K562 (cell line): ENCODE results near the gene TEX54. TPM values are rescaled to one million over a fixed set of nuclear protein-coding genes. Genes with fewer than 3 reads are reported as not detected.

Experiments used
- ATF7 ChIP-seq: fragments of 450-650 bp; IDR thresholded peaks from 2 replicates; pipeline ENCODE4 v1.7.1; 2014; ENCODE audit warnings: mild to moderate bottlenecking, moderate library complexity
- BACH1 ChIP-seq: fragments of 200-800 bp; sonication (Bioruptor generic); IDR thresholded peaks from 2 replicates; pipeline ENCODE4 v1.6.1; 2016; ENCODE audit warnings: missing genetic modification characterization, missing compliant biosample characterization
- CHD2 ChIP-seq: IDR thresholded peaks from 2 replicates; pipeline ENCODE4 v1.6.1; 2011; ENCODE audit warnings: low read depth, low read length
- DNMT1 ChIP-seq: fragments of 450-650 bp; IDR thresholded peaks from 2 replicates; pipeline ENCODE4 v1.6.1; 2016; ENCODE audit warnings: antibody characterized with exemption, mild to moderate bottlenecking
- ELF1 ChIP-seq: fragments of 200-800 bp; sonication (Bioruptor generic); IDR thresholded peaks from 2 replicates; pipeline ENCODE4 v1.6.1; 2016; ENCODE audit warnings: missing genetic modification characterization, missing compliant biosample characterization
- FOXJ2 ChIP-seq: fragments of 200-800 bp; sonication (Bioruptor generic); IDR thresholded peaks from 2 replicates; pipeline ENCODE4 v1.6.1; 2016; ENCODE audit warnings: missing genetic modification characterization, missing compliant biosample characterization
- HNRNPLL ChIP-seq: fragments of 200-400 bp; formaldehyde crosslinking; IDR thresholded peaks from 2 replicates; pipeline ENCODE4 v1.6.1; 2017; ENCODE audit warnings: low read length, low read depth, mild to moderate bottlenecking; ENCODE audit not compliant: poor library complexity, severe bottlenecking
- KDM1A ChIP-seq, 2 experiments: fragments of 450-650 bp; IDR thresholded peaks; 2 replicates each; pipeline ENCODE4 v1.6.1; 2016; ENCODE audit warnings: mild to moderate bottlenecking in 2 of 2
- L3MBTL2 ChIP-seq: fragments of 450-650 bp; IDR thresholded peaks from 2 replicates; pipeline ENCODE4 v1.6.1; 2016; ENCODE audit warnings: mild to moderate bottlenecking, moderate library complexity
- MEF2A ChIP-seq: IDR thresholded peaks from 2 replicates; pipeline ENCODE4 v1.6.1; 2011; ENCODE audit warnings: low read depth, mild to moderate bottlenecking, low read length, moderate library complexity; ENCODE audit not compliant: control insufficient read depth
- MXI1 ChIP-seq: IDR thresholded peaks from 2 replicates; pipeline ENCODE4 v1.6.1; 2011; ENCODE audit warnings: low read depth, mild to moderate bottlenecking, improper control_type of control experiment, low read length
- NFIX ChIP-seq: fragments of 250-450 bp; sonication (Bioruptor Pico); IDR thresholded peaks from 2 replicates; pipeline ENCODE4 v1.4.0; 2020; ENCODE audit warnings: low read depth, mild to moderate bottlenecking, moderate library complexity
- PHF20 ChIP-seq: fragments of 450-650 bp; IDR thresholded peaks from 2 replicates; pipeline ENCODE4 v1.6.1; 2018; ENCODE audit not compliant: partially characterized antibody
- PHTF2 ChIP-seq: fragments of 250-450 bp; sonication (Bioruptor Pico); IDR thresholded peaks from 2 replicates; pipeline ENCODE4 v1.5.0; 2021; ENCODE audit warnings: mild to moderate bottlenecking
- SAFB2 ChIP-seq: fragments of 200-400 bp; formaldehyde crosslinking; IDR thresholded peaks from 2 replicates; pipeline ENCODE4 v1.6.1; 2018; ENCODE audit warnings: borderline replicate concordance, low read length, low read depth, moderate library complexity; ENCODE audit not compliant: severe bottlenecking
- SIRT6 ChIP-seq: IDR thresholded peaks from one replicate; pipeline ENCODE4 v1.6.1; 2012; ENCODE audit warnings: low read depth, mild to moderate bottlenecking, control low read depth, inconsistent platforms, low read length, moderate library complexity
- SMARCE1 ChIP-seq: fragments of 450-650 bp; IDR thresholded peaks from 2 replicates; pipeline ENCODE4 v1.7.1; 2016; ENCODE audit warnings: mild to moderate bottlenecking
- SNRNP70 ChIP-seq: fragments of 200-400 bp; formaldehyde crosslinking; optimal IDR thresholded peaks from 2 replicates; pipeline ENCODE3; 2017; ENCODE audit warnings: low read depth, low read length
- TCF7L2 ChIP-seq: fragments of 150-350 bp; IDR thresholded peaks from 2 replicates; pipeline ENCODE4 v1.6.1; 2016; ENCODE audit warnings: low read depth, mild to moderate bottlenecking, low read length, moderate library complexity
- THRAP3 ChIP-seq: fragments of 450-650 bp; IDR thresholded peaks from 2 replicates; pipeline ENCODE4 v1.6.1; 2016; ENCODE audit warnings: mild to moderate bottlenecking, inconsistent platforms, borderline replicate concordance
- ZNF121 ChIP-seq: sonication (generic); formaldehyde crosslinking; conservative IDR thresholded peaks from 2 replicates; pipeline ENCODE4 v1.8.0; 2022; ENCODE audit warnings: missing genetic modification reagents
- ZNF184 ChIP-seq: sonication (generic); formaldehyde crosslinking; IDR thresholded peaks from 2 replicates; pipeline ENCODE4 v1.5.0; 2020; ENCODE audit warnings: missing genetic modification reagents
- ZNF263 ChIP-seq: sonication (generic); formaldehyde crosslinking; IDR thresholded peaks from 2 replicates; pipeline ENCODE4 v1.8.0; 2022; ENCODE audit warnings: mild to moderate bottlenecking, missing genetic modification reagents, borderline replicate concordance
- ZNF316 ChIP-seq: fragments of 450-650 bp; IDR thresholded peaks from 2 replicates; pipeline ENCODE4 v1.6.1; 2016
- ZNF354B ChIP-seq: fragments of 250-450 bp; sonication (Bioruptor Pico); IDR thresholded peaks from 2 replicates; pipeline ENCODE4 v1.4.0; 2020
- polyA plus RNA-seq, 8 experiments: library from polyadenylated mRNA; depleted of rRNA in 4 of 8; stranded (reverse) in 5 of 8; unstranded in 3 of 8; fragments of >200 nt; fragmentation: Nextera tagmentation in 2 of 8; fragmentation: Illumina TruSeq in 1 of 8; extraction: Ambion mirVana in 2 of 8; extraction: Trizol in 1 of 8; gene quantifications; 2 replicates each; pipeline versions ENCODE4 v1.2.1 to v1.2.3, GENCODE V29; 2011 to 2014; ENCODE audit warnings: inconsistent platforms in 1 of 8, missing spikeins in 1 of 8
- total RNA-seq, 7 experiments: library from RNA; depleted of rRNA in 6 of 7; stranded (reverse); fragments of >200 nt in 6 of 7; fragmentation: Illumina TruSeq in 2 of 7; extraction: Trizol in 2 of 7; gene quantifications; 2 replicates each; pipeline versions ENCODE4 v1.2.1 to v1.2.3, GENCODE V29; 2011 to 2021; ENCODE audit warnings: low replicate concordance in 1 of 7
- TF ChIP-seq, protein P1 (sequence below): fragments of 450-650 bp; formaldehyde crosslinking; IDR thresholded peaks from 2 replicates; pipeline ENCODE4 v1.4.0; 2020; ENCODE audit warnings: mild to moderate bottlenecking
- TF ChIP-seq, protein P2 (sequence below): fragments of 450-650 bp; IDR thresholded peaks from 2 replicates; pipeline ENCODE4 v1.6.1; 2016
- TF ChIP-seq, protein P3 (sequence below): sonication (generic); formaldehyde crosslinking; IDR thresholded peaks from 2 replicates; pipeline ENCODE4 v1.8.0; 2022; ENCODE audit warnings: missing genetic modification reagents, mild to moderate bottlenecking, moderate library complexity, borderline replicate concordance

Gene TEX54
- total and polyA plus RNA-seq, 9 of the 15 experiments (the other 6 are each of a cell fraction or from before 2014, with no cell fraction given): not detected

DNA sequence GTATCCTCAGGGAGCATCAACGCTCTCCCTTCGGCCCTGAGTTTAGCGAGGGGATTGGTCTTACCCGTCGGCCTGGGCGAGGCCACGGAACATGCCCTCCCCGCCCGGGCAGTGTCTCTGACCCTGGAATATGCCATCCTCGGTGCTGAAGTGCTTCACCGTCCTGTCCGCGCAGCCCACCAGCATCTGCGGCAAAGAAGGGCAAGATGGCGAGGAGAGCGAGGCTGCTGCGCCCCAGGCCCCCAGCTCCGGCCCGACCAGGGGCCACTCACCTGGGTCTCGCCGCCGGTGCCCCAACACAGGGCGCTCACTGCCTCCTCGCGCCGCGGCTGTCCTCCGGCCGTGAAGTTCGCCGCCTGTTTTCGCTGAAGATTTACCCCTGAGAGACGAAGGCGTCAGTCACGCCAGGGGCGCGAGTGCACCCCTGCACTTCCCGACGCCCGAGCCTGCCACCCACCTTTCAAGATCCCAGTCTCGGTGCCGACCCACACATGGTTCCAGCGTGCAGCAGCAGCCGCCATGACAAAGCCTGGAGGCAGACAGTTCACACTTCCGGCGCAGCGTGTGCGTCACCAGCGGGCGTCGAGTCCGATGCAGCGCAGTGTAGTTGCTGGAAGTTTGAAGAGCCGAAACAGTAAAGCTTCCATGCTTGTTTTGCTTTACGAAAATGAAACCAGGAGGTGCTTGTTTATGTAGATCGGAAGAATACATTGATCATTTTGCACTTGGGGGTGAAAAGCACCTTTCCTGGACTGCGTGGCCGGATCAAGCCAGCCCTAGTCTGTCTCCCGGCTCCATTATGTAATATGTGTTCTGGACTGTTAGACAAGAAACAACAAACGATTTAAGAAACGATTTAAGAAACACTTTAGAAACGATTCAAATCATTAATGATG is 6.7 kb upstream of the TEX54 start, which contains the start of gene WDR74 (continued):
- no peak for TF ChIP-seq MEF2A
- peak; percentile 96 for TF ChIP-seq PHF20
- peak; percentile 90 for TF ChIP-seq HNRNPLL
- TF ChIP-seq THRAP3: no peak
- TF ChIP-seq FOXJ2 (tag): 0 out of 2 replicates have a peak, but pooled peaks have one; percentile 16
- TF ChIP-seq L3MBTL2: no peak; the same call in 1 of the 2 replicates
- TF ChIP-seq PHTF2 (CRISPR knock-in tag): no peak
- peak; percentile 72 for TF ChIP-seq ATF7
- TF ChIP-seq, protein P1, sequence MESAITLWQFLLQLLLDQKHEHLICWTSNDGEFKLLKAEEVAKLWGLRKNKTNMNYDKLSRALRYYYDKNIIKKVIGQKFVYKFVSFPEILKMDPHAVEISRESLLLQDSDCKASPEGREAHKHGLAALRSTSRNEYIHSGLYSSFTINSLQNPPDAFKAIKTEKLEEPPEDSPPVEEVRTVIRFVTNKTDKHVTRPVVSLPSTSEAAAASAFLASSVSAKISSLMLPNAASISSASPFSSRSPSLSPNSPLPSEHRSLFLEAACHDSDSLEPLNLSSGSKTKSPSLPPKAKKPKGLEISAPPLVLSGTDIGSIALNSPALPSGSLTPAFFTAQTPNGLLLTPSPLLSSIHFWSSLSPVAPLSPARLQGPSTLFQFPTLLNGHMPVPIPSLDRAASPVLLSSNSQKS: no peak
- TF ChIP-seq SAFB2: no peak
- TF ChIP-seq SIRT6: no peak
- no peak for TF ChIP-seq TCF7L2
- no peak for TF ChIP-seq ZNF121 (CRISPR knock-in tag)
- no peak for TF ChIP-seq SNRNP70
- TF ChIP-seq KDM1A (IDR thresholded peaks at IDR 0.05): no peak
- TF ChIP-seq CHD2: no peak; the same call in 1 of the 2 replicates
- TF ChIP-seq, protein P2, sequence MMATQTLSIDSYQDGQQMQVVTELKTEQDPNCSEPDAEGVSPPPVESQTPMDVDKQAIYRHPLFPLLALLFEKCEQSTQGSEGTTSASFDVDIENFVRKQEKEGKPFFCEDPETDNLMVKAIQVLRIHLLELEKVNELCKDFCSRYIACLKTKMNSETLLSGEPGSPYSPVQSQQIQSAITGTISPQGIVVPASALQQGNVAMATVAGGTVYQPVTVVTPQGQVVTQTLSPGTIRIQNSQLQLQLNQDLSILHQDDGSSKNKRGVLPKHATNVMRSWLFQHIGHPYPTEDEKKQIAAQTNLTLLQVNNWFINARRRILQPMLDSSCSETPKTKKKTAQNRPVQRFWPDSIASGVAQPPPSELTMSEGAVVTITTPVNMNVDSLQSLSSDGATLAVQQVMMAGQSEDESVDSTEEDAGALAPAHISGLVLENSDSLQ: no peak
- peak; percentile 98 for TF ChIP-seq ELF1 (tag)
- TF ChIP-seq ZNF184 (CRISPR knock-in tag): no peak
- no peak for TF ChIP-seq ZNF316
- no peak for TF ChIP-seq NFIX
- peak; percentile 72; the same call in 1 of the 2 replicates for TF ChIP-seq BACH1
- 0 out of 2 replicates have a peak, but pooled peaks have one; percentile 30 for TF ChIP-seq ZNF263 (CRISPR knock-in tag)
- no peak for TF ChIP-seq SMARCE1
- TF ChIP-seq, protein P3, sequence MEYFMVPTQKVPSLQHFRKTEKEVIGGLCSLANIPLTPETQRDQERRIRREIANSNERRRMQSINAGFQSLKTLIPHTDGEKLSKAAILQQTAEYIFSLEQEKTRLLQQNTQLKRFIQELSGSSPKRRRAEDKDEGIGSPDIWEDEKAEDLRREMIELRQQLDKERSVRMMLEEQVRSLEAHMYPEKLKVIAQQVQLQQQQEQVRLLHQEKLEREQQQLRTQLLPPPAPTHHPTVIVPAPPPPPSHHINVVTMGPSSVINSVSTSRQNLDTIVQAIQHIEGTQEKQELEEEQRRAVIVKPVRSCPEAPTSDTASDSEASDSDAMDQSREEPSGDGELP (CRISPR knock-in tag): peak; percentile 88
- TF ChIP-seq ZNF354B: no peak
- peak; percentile 99 for TF ChIP-seq MXI1
- TF ChIP-seq DNMT1: no peak
